ENCODE measurements around the gene ZEB2. TPM values are rescaled to one million over a fixed set of nuclear protein-coding genes. Genes with fewer than 3 reads are reported as not detected.
A peak's percentile ranks its signal among the peaks of the same experiment; 100 is the strongest.

The ZEB2 gene
- total RNA-seq, 6 donors from 2014 or later = 104 to 237 (median 148) TPM

- ATAC-seq (ENCODE audit: low FRiP score in 2 of 2) = no peak
- 73 to 83% methylated on average over 7 of the region's 7 CpGs for WGBS, 2 donors
- Histone ChIP-seq H3K36me3 (peaks cover 0 to 3% (median 0%) of the 10 kb centered on the region in 4 donors), H3K4me3 (no peak overlapping the region), H3K9me3 (no peaks in the 10 kb centered on the region), H3K27me3 (no peaks in the 10 kb centered on the region), H3K4me1 (peaks cover 27 to 50% (median 37%) of the 10 kb centered on the region in 4 donors), H3K27ac (peak overlapping the region in 3 of 4 donors; percentile 30 to 67 (median 35))
- no peak for TF ChIP-seq EP300 (IDR thresholded peaks at IDR 0.05)
- TF ChIP-seq POLR2A (IDR thresholded peaks at IDR 0.05) = no peak
- no peak for TF ChIP-seq CTCF (IDR thresholded peaks at IDR 0.05)
- no peak for TF ChIP-seq POLR2AphosphoS5 (IDR thresholded peaks at IDR 0.05)
- no peak for DNase-seq
These were observed 21.6 kb downstream of the ZEB2 start for GRCh38 chr2:144498277-144498676.

GRCh38 chr2:144496977-144497598, 22.8 kb downstream of the ZEB2 start:
- Histone ChIP-seq H3K36me3 (peaks cover 0 to 3% (median 0%) of the 10 kb centered on the region in 4 donors), H3K4me1 (peaks cover 23 to 40% (median 30%) of the 10 kb centered on the region in 4 donors), H3K4me3 (no peak overlapping the region), H3K27me3 (no peaks in the 10 kb centered on the region), H3K27ac (peak overlapping the region in 3 of 4 donors; percentile 39 to 64 (median 61)), H3K9me3 (no peaks in the 10 kb centered on the region)
- DNase-seq = no peak
- no peak for ATAC-seq (ENCODE audit: low FRiP score in 2 of 2)
- TF ChIP-seq CTCF (IDR thresholded peaks at IDR 0.05) = no peak
- no peak for TF ChIP-seq POLR2A (IDR thresholded peaks at IDR 0.05)
- no peak for TF ChIP-seq POLR2AphosphoS5 (IDR thresholded peaks at IDR 0.05)
- TF ChIP-seq EP300 (IDR thresholded peaks at IDR 0.05) = no peak
- WGBS, 2 donors = 92 to 93% methylated on average over 3 of the region's 3 CpGs

- no peak for DNase-seq
- peaks cover 23 to 38% (median 29%) of the 10 kb centered on the region in 4 donors for H3K4me1 ChIP-seq
These were observed 23.6 kb downstream of the ZEB2 start for GRCh38 chr2:144496092-144496976.

More at GRCh38 chr2:144496092-144496976, 23.6 kb downstream of the ZEB2 start:
- no peak for TF ChIP-seq POLR2AphosphoS5 (IDR thresholded peaks at IDR 0.05)
- TF ChIP-seq EP300 (IDR thresholded peaks at IDR 0.05) = no peak
- TF ChIP-seq CTCF (IDR thresholded peaks at IDR 0.05) = no peak
- ATAC-seq (ENCODE audit: low FRiP score in 2 of 2) = no peak
- Histone ChIP-seq H3K27me3 (no peaks in the 10 kb centered on the region), H3K36me3 (peaks cover 0 to 3% (median 0%) of the 10 kb centered on the region in 4 donors), H3K4me3 (no peak overlapping the region), H3K9me3 (no peaks in the 10 kb centered on the region), H3K27ac (peak overlapping the region; percentile 9 to 64 (median 50))
- WGBS, 2 donors = 56 to 66% methylated on average over 10 of the region's 10 CpGs
